Measurements from ENCODE around the gene CLSTN1.

The CLSTN1 gene

DNA sequence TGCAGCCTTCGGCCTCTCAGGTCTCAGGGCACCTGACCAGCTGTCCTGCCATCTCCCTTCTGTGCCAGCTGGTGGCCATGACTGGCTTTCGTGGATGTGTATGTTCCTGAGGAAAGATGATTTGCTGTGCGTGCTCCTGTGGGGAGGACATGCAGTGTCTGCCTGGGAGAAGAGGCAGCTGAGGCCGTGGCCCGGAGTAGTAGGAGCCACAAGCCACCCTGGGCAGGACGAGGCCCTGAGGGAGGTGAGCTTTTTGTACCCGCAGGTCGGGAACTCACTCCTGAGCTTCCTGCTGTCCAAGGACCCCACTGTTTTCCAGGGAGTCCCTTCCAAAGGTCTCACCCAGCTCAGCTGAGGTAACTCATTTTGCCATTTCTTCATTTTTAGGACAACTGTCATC lies 113.7 kb downstream of the CLSTN1 start:
- FAIRE-seq, result no peak

DNA sequence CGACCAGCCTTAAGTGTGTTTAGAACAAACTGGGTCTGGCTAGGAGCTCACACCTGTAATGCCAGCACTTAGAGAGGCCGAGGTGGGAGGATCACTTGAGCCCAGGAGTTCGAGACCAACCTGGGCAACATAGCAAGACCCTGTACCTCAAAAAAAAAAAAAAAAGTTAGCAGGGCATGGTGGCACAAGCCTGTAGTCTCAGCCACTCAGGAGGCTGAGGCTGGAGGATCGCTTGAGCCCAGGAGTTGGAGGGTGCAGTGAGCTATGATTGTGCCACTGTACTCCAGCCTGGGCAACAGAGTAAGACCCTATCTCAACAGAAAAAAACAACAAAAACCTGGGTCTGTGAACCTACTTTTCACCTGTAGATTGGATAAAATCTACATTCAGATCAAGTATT lies 117.6 kb downstream of the CLSTN1 start:
- no peak for FAIRE-seq

DNA sequence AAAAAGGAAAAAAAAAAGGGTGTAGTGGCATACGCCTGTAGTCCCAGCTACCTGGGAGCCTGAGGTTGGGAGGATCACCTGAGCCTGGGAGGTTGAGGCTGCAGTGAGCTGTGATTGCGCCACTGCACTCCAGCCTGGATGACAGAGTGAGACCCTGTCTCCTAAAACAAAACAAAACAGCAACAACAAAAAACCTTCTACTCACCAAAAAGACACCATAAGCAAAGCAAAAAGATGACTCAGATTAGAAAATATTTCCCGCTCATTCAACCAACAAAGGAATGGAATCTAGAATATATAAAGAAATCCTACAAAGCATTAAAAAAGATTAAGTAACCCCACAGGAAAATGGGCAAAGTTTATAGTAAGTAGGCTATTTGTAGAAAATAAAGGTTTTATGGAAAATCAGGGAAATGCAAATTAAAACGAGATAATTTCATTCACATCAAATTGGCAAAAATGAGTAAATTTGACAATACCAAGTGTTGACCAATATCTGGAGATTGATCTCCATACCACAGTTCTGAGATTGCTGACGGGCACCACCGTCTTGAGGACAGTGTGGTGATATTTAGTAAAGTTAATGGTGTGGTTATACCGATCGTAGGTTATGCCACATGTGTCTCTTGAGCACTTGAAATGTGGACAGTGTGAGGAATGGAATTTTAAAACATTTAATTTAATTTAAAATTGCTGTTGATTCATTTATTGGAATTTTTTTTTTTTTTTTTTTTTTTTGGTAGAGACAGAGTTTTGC lies 118.2 kb downstream of the CLSTN1 start:
- no peak for FAIRE-seq

DNA sequence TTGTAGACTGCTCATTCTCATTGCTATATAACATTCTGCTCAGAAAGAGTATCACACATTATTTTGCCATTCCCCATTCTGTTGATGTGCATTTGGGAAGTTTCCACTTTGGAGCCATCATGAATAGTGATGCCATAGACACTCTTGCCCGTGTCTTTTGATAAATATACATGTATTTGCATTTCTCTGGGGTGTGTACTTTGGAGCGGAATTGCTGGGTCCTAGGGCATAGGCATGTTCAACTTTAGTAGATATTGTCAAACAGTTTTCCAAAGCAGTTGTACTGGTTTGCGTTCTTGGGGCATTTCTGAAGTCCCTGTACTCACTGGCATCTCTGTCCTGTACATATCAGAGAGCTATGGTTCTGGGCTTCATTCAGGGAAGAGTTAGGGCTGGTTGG lies 120.1 kb downstream of the CLSTN1 start:
- FAIRE-seq, result no peak

DNA sequence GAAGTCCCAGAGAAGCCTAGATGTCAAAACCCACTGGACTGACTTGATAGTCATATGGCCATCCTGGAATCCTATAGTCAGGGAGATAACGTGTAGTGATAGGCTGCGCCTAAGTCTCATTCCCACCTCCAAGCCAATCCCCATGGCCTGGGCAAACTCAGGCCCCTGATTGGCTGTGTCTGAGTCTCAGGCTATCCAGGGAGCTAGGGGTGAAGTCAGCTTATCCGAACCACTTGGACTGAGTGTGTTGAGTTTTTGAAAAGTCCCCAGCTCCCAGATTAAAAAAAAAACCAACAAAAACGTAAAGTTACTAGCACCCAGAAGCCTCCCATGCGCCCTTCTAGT lies 120.6 kb downstream of the CLSTN1 start:
- FAIRE-seq, result no peak

DNA sequence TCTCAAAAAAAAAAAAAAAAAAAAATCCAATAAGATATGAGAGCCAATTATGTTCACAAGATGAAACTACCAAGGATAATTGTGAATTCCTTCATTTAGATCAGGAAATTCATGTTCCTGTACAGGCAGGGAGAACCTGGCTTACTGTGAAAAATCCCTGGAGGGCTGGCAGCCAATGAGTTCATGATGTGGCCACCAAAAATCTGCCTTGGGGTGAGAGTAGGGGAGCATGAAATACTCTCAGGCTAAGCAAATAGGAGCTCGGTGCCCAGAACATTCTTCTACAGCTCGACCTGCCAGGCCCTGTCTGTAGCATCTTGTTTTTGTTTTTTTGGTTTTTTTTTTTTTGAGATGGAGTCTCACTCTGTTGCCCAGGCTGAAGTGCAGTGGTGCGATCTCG lies 122.1 kb downstream of the CLSTN1 start:
- FAIRE-seq, result no peak

DNA sequence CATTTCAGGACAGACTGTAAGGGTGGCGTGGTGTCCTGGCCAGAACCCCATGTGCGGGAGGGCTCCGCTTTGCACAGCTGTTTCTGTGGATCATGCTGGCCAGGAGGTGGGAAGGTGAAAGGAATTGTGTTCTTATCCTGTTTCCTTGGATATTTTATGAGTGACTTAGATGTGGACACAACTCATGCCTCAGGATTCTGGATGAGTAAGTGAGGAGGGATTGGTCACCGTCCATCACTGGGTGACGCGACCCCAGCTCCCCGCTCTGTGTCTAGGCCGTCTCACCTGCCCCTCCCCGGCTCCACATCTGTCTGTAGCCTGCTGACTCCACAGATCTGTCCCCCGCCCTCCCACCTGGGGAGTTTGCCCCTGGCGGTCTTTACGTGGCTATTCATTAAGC lies 123.4 kb downstream of the CLSTN1 start:
- no peak for FAIRE-seq

DNA sequence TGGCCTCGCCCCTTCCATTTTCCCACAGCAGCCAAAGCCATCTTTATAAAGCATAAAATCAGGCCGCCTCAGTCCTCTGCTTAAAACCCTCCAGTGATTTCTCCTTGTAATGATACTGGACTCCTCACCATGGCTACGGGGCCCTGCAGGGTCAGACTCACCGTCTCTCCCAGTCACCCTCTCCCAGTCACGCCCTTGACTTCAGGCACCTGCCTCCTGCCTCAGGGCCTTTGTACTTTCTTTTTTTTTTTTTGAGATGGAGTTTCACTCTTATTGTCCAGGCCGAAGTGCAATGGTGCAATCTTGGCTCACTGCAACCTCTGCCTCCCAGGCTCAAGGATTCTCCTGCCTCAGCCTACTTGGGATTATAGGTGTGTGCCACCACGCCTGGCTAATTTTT lies 124.4 kb downstream of the CLSTN1 start:
- FAIRE-seq, result no peak

DNA sequence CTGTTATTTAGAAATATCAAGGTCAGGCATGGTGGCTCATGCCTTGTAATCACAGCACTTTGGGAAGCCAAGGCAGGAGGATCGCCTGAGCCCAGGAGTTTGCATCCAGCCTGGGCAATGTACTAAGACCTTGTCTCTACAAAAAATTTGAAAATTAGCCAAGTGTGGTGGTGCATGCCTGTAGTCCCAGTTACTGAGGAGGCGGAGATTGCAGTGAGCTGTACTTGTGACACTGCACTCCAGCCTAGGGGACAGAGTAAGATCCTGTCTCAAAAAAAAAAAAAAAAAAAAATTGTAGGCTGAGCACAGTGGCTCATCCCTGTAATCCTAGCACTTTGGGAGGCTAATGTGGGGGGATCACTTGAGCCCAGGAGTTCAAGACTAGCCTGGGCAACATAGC lies 127.0 kb downstream of the CLSTN1 start:
- FAIRE-seq, result no peak

DNA sequence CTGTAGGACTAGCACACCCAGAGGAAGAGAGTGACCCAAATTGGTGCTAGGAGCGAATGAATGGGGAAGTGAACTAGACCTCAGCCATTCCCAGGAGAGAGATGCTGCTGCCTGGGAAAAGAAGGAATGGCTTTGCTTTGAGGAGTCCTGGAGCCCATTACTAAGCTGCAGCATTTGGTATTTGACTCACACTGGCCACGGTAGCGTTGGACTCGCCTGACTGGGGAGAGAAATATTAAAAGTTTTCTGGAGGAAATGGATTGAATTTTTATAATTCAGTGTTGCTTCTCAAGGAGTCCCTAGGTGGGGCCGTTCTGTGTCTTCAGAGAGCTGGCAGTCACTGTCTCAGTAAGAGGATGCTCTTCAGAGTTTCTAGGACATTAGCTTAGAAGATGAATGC lies 132.1 kb downstream of the CLSTN1 start:
- FAIRE-seq, result no peak

DNA sequence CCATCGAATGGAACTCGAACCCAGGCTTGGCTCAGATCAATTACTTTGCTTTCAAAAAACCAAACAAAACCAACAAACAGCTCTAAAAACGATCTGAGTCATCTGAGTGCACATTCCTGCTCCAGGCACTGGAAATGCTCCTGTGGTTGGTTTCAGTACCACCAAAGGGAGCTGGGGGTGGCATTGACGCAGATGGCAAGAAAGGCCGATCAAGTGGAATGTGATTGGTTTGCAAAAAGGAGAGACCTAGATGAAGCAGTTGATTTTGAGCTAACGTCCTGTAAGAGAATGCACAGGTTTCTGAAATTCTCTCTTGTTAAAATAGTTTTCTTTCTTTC lies 132.7 kb downstream of the CLSTN1 start:
- FAIRE-seq, result no peak

DNA sequence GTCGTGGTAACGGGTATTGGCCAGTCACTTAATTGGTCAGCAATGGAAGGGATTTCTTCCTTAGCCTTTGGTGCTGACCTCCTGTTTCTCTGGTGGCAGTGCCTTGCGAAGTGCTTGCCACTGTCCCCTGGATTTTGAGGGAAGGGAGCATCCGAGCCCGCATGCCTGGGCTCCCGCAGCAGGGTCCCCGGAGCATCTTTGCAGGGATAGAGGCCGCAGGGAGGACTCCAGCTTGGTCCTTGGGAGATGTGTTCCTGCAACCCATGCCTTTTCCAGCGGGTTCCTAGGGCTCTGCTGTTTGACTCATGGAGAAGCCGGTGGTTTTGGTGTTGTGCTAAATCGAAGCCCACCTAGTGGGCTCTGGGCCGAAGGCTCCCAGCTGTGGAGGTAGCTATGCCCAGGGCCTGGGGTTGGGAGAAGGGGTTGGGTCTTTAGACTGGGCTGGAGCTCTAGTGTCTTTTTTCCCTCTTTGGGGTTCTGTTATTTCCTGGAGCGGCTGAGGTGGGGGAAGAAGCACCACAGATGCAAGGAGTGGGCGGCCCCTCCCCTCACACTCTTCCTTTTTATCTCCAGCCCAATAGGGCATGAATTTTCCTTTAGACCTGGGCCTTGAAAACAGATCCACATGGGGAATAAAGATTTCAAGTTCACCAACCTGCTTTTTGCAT lies 133.2 kb downstream of the CLSTN1 start:
- FAIRE-seq, result no peak

DNA sequence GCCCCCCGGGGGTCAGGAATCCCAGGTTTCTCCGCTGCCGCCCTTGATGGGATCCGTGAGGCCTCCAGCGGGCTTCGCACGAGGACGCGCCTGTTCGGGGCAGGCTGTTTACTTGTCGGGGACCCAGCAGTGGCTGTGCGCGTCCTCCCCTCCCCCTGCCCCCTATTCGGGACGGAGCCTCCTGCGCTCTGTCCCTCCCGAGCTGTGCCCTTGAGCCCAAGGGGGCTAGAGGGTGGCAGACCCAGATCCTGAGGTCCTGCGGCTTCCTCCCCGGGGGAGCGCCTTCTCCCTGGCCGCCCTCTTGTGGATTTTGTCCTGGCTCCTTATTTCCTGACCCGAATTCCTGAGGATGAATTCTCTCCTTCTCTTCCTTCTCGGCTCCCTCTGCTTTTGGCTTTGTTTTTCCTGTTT lies 133.8 kb downstream of the CLSTN1 start:
- FAIRE-seq, result no peak

DNA sequence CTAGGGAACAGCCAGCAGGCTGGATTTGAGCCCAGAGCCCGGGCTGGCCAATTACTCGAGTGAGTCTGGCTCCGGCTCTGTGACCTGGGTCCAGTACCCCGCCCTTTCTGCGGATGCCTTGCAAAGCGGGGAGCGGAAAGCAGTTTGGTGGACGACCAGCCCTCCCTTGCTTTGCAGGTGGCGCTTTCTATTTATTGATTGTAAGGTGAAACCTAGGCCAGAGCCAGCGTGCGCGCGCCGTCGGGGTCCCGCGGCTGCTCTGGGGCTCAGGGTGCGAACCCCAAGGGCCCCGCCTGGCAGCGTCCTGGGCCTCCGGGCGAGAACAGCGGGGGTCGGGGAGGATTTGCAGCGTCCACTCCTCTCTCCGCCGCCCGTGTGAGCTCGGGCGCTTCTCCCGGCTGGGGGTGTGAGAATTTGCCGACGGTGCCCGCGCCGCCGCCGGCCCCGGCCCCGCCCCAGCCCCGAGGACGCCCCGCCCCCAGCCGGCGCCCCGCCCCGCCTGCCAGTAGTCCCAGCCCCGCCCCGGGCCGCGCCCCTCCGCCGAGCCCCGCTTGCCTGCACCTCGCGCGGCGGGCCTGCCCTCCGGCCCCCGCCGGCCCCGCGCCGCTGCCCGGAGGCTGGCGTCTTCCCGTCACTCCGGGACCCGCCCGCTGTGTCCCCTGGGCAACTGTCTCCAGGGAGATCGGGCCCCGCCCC lies 134.6 kb downstream of the CLSTN1 start:
- no peak for FAIRE-seq

DNA sequence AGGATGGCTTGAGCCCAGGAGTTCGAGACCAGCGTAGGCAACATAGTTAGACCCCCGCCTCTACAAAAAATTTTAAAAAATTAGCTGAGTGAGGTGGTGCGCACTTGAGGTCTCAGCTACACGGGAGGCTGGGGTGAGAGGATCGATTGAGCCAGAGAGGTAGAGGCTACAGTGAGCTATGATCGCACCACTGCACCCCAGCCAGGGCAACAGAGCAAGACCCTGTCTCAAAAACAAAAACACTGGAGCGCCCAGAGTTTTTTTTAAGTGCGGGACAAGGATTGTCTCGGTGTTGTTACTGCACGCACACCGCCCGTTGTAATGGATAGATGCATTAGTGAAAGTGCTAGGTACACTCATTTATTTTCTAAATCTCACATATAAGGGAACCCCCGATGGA lies 135.2 kb downstream of the CLSTN1 start:
- no peak for FAIRE-seq

DNA sequence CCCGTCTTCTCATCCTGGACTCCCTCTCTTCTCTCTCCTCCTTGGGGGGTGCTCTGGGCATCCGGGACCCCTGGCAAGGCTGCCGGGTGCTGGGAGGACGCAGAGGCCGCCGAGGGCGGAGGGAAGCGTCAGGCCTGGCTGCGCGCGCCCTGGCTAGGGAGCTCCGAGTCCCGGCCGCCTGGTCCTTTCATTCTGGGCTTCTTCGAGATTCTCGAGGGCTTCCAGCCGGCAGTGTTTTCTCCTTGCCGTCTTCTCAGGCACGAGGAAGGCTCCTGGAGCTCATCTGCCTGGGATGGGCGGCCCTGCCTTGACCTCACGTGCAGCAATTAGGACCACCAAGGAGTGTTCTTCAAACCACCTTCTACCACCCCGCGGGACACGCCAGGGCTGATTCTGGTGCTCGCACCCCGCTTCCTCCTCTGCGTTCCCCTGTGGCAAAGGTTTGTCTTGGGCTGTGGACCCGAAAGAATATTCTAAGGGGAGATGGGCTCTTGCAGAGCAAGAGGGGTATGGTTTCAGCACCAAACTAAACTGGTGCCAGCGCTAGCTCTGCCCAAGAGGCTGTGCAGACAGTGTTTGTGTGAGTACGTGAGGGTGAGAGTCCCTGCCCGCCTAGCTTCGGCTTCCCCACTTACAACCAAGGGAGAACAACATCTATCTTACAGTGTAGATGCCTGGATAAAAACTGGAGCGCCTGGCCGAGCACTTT lies 135.7 kb downstream of the CLSTN1 start:
- no peak for FAIRE-seq

DNA sequence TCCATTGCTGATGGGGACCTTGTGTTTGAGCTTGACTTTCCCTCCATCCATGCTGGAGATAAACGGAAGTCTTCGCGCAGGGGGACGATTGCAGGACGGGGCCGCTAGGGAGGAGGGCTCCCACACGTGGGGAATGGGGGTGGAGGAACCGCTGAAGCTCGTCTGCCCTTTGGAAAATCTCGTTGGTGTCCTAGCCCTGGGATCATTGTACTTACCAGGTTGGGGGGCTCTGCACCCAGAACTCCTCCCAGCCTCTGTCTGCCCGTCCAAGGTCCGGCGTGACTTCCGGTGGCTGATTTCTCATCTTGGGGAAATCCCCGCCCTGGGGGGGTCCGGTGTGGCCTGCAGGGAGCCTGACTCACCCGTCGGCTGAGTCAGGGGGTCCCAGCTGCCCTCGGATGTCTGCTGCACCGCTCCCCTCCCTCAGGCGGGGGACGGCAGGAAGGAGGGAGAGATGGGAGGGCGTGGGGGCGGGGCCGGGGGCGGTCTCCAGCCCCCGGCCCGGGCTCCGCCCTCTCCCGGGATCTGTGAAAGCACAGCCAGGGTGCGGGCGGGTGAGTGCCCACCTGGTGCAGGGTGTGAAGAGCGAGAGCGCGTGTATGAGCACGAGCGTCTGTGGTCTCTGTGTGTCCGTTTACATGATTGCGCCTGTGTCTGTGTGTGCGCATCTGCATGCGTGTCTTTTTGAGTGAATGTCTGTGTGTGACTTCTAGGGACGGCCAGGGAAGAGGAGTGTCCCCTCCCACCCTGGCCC lies 136.5 kb downstream of the CLSTN1 start:
- FAIRE-seq, result no peak

DNA sequence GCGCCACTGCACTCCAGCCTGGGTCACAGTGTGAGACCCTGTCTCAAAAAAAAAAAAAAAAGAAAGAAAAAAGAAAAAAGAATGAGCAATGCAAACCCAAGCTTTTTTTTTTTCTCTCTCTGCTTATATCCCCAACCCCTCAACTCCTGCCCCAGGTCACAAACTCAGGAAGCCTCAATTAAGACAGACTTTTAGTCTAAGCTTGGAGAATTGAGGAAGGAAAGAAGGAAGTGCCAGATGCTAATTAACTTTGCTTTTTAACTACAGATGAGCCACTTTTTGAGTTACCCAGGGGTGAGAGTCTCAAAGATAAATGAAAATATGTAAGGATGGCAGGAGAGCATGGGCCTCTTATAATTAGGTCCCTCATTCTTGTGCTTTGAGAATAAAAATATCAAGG lies 139.0 kb downstream of the CLSTN1 start:
- no peak for FAIRE-seq

DNA sequence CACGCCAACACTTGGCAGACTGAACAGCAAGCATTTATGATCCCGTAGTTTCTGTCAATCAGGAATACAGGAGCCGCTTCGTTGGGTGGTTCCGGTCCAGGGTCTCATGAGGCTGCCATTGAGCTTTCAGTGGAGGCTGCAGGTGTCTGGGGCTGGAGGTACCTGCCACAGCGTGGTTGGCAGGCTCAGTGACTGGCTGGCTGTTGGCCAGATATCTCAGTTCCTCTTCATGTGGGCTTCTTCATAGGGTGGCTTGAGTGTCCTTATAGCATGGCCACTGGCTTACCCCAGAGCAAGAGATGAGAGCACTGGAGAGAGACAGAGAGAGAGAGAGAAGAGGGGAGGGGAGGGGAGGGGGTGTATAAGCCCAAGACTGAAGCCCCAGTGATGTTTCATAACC lies 142.9 kb downstream of the CLSTN1 start:
- no peak for FAIRE-seq

DNA sequence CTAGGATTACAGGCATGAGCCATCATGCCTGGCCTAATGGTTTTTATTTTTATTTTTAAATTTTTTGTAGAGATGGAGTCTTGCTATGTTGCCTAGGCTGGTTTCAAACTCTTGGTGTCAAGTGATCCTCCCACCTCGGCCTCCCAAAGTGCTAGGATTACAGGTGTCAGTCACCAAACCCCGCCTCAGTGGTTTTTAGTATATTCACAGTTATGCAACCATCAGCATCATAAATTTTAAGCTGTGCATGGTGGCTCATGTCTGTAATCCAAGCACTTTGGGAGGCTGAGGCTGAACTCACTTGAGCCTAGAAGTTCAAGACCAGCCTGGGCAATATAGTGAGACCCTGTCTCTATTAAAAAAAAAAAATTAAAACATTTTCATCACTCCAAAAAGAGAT lies 143.7 kb downstream of the CLSTN1 start:
- FAIRE-seq, result no peak
